Nephron progenitor cell (in vitro differentiated cells): ENCODE measurements around the gene PRR7.

Experiments
- DNase-seq: peaks from one replicate; pipeline ENCODE4 v3.0.0; 2021
- H3K27ac Mint-ChIP-seq: 2 replicates; pipeline ENCODE4 v1.8.0; 2021; ENCODE audit warnings: mild to moderate bottlenecking, moderate library complexity, mixed read lengths
- H3K27me3 Mint-ChIP-seq: 2 replicates; pipeline ENCODE4 v1.8.0; 2021; ENCODE audit warnings: mild to moderate bottlenecking, low read depth, mixed read lengths; ENCODE audit not compliant: poor library complexity
- H3K36me3 Mint-ChIP-seq: 2 replicates; pipeline ENCODE4 v1.8.0; 2021; ENCODE audit warnings: low read depth, mixed read lengths
- H3K4me1 Mint-ChIP-seq: 2 replicates; pipeline ENCODE4 v1.8.0; 2021; ENCODE audit warnings: mixed read lengths
- H3K4me3 Mint-ChIP-seq: 2 replicates; pipeline ENCODE4 v1.8.0; 2021; ENCODE audit warnings: mild to moderate bottlenecking, moderate library complexity, mixed read lengths
- H3K9me3 Mint-ChIP-seq: 2 replicates; pipeline ENCODE4 v1.8.0; 2021; ENCODE audit warnings: mild to moderate bottlenecking, moderate library complexity, mixed read lengths
- TF ChIP-seq, protein P1 (sequence below): fragments of 200-600 bp; sonication (generic); IDR thresholded peaks from 2 replicates; pipeline ENCODE4 v1.5.0; 2021; ENCODE audit warnings: antibody characterized with exemption

PRR7 gene

DNA sequence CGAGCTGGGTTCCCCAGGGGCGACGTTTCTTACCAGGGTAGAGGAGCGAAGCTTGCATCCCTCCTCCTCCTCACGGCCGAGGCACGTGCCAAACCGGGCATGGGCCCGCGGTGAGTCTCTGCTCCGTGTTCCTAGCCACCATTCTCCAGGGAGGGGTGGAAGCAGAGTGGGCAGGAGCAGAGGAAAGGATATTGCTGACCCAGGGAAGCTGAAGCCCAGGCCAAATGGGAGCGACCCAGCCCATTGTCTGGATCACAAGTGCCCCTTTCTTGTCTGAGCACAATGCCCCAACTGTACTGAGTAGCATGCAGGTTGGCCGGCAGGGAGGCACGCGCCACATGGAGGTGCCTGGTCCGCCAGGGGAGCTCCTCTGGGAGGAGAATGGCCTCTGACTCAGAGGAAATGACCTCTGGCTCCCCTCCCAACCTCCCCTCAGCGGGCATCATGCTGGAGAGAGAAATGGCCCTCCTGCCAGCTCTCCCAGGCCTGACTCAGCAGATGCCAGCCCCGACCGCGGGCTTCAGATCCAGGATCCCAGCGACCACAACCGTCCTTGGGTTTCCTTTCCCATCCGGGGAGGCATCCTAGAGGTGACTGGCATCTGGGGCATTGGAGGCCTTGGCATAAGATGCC is 1.1 kb downstream of the PRR7 start:
- Mint-ChIP-seq H3K27ac (no peak overlapping the region), H3K4me1 (peaks cover 49% of the 10 kb centered on the region), H3K4me3 (peak overlapping the region; percentile 66), H3K36me3 (peaks cover 5% of the 10 kb centered on the region), H3K27me3 (peaks cover 9% of the 10 kb centered on the region), H3K9me3 (no peaks in the 10 kb centered on the region)
- peak; percentile 50 for DNase-seq
- TF ChIP-seq, protein P1, sequence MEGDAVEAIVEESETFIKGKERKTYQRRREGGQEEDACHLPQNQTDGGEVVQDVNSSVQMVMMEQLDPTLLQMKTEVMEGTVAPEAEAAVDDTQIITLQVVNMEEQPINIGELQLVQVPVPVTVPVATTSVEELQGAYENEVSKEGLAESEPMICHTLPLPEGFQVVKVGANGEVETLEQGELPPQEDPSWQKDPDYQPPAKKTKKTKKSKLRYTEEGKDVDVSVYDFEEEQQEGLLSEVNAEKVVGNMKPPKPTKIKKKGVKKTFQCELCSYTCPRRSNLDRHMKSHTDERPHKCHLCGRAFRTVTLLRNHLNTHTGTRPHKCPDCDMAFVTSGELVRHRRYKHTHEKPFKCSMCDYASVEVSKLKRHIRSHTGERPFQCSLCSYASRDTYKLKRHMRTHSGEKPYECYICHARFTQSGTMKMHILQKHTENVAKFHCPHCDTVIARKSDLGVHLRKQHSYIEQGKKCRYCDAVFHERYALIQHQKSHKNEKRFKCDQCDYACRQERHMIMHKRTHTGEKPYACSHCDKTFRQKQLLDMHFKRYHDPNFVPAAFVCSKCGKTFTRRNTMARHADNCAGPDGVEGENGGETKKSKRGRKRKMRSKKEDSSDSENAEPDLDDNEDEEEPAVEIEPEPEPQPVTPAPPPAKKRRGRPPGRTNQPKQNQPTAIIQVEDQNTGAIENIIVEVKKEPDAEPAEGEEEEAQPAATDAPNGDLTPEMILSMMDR = no peak

DNA sequence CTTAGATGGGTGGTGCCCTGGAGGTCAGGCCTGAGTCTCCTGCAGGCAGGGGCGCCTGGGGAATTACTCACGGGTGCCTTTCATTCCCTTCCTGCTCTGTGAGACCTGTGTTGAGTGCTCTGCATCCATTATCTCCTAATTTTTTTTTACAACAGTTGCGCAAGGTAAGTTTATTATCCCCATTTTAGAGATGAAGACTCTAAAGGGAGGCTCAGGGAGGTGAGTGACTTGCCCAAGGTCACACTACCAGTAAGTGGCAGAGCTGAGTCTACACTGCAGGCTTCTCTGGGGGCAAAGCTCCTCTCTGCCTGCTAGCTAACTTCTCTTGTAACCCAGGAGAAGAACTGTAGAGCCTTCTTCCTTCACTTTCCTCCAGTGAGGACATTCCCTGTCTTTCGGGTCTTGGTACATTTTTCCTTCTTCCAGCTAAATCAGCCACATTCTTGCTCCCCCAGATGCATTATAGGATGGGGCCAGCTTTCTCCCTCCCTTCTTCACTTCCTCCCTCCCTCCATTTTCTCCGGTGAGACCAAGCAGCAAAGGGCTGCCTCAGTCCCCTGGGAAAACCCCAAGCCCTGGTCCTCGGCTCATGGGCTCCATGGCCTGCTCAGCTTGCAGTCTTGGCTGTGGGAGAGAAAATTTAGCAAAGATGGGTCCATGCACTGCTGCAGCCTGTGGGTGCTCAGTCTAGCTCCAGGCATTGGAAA is 1.8 kb downstream of the PRR7 start:
- H3K36me3 Mint-ChIP-seq = peaks cover 5% of the 10 kb centered on the region
- DNase-seq = no peak
- TF ChIP-seq, protein P1 = no peak
- H3K27me3 Mint-ChIP-seq = peaks cover 9% of the 10 kb centered on the region
- peak overlapping the region; percentile 66 for H3K4me3 Mint-ChIP-seq
- peaks cover 54% of the 10 kb centered on the region for H3K4me1 Mint-ChIP-seq
- no peaks in the 10 kb centered on the region for H3K9me3 Mint-ChIP-seq
- peak overlapping the region; percentile 93 for H3K27ac Mint-ChIP-seq

DNA sequence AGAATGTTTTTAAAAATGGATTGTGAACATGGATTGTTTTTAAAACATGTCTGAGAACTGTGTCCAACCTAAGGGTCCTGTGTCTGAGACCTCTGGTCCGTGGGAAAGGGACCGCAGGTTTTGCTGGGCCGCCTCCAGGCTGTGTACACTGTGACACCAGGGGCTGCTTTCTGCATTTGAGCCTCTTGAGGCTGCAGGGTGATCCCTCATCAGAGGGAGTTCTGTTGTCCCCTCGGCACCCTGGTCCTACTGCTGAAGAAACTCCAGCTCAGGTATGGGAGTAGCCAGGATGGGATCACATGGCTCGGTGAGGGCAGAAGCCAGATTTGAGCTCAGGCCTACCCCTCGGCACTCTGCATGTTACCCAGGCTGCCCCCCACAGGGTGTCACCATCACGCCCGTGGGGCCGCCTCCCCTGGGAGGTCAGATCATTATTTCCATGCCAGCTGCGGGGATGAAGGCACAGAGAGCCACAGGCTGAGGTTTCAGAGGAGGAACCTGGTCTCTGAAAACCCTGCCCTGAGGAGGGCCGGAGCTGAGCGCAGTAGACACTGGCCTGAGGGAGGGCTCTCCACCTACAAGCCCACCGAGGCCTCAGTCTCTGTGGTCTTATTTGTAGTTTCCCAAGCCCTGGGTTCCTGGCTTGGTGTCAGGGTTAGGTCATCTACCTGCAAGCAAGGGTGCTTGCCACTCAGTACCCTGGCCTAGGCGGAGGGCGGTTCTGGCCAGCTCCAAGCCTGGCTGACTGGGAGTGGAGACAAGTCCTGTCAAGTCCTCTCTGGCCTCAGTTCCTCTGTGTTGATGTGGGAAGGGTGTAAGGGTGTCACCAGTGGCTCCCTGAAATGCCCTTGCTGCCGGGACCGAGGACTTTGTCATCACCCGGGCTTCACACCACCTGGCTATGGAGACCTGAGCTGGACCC is 2.8 kb downstream of the PRR7 start:
- peaks cover 5% of the 10 kb centered on the region for H3K36me3 Mint-ChIP-seq
- peaks cover 13% of the 10 kb centered on the region for H3K27me3 Mint-ChIP-seq
- peak overlapping the region; percentile 66 for H3K4me3 Mint-ChIP-seq
- DNase-seq = no peak
- H3K27ac Mint-ChIP-seq = no peak overlapping the region
- H3K9me3 Mint-ChIP-seq = no peaks in the 10 kb centered on the region
- peaks cover 52% of the 10 kb centered on the region for H3K4me1 Mint-ChIP-seq
- TF ChIP-seq, protein P1 = no peak

DNA sequence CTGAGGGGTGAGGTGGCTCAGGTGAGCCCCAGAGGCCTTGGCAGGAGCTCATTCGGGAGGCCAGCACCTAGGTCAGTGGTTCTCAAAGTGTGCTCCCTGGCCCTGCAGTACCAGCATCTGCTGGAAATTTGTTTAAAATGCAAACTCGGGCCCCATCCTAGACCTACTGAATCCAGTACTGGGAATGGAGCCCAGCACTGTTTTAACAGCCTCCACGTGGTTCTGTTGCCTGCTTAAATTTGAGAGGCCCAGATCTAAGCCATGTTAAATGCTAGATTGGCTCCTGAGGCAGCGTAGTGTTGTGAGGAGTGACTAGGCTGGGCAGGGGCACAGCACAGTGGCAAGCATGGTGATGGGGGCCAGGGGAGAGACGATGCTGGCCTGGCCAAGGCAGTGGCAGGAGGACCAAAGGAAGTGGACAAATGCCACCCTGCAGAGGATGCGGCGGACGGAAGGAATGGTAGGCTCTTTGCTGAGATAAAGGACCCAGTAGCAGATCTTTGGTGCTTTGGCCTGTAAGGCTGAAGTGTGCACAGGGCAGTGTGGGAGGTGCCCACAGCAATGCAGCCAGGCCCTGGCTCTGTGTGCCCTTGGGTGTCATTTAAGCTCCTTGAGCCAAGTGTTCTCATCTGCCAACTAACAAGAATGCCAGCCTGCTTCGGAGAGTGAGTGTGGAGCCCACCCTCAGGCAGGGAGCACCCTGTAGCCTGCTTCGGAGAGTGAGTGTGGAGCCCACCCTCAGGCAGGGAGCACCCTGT is 4.2 kb downstream of the PRR7 start:
- DNase-seq = no peak
- peaks cover 13% of the 10 kb centered on the region for H3K27me3 Mint-ChIP-seq
- H3K27ac Mint-ChIP-seq = no peak overlapping the region
- H3K36me3 Mint-ChIP-seq = peaks cover 5% of the 10 kb centered on the region
- TF ChIP-seq, protein P1 = no peak
- H3K4me3 Mint-ChIP-seq = no peak overlapping the region
- no peaks in the 10 kb centered on the region for H3K9me3 Mint-ChIP-seq
- H3K4me1 Mint-ChIP-seq = peaks cover 37% of the 10 kb centered on the region

DNA sequence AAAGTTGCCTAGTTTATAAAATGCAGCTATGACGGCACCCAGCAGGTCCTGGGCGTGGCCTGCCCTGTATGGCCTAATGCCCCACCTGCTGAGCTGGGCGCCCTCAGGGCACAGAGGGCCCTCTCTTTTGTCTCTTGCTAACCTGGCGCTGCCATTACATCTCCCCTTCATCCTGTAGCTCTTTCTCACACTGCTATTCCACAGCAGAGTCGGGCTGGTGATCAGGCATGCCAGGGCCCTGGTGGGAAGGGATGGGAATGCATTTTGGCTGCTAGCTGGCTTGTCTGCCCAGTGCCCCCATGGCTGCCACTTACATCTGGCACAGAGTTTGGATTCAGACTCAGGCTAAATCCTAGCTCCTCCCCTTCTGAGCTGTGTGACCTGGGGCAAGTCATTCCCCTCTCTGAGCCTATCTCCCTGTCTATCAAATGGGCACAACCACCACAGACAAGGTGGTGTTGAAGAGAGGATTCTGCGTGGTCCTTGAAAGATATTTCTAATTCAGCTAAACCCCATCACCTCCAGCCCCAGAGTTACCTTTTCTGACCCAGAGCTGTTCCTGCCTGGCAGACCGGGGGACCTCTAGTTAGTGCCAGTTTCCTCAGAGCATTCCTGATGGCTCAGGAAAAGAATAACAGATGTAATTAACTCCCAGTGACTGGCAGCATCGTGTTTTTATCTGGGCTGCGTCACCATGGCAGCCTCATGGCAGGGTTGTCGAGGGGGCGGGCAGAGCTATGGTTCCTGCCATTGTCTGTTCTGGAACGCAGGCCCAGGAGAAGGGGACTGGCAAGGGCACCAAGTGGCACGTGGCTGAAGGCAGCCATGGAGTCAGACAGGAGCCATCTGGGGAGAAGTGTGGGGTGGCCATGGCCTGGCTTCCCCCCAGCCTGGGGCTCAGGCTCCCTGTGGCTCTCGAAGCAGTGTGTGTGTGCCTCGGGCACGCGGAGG is 6.3 kb downstream of the PRR7 start:
- Mint-ChIP-seq H3K27ac (no peak overlapping the region), H3K4me1 (peaks cover 47% of the 10 kb centered on the region), H3K36me3 (peaks cover 17% of the 10 kb centered on the region), H3K4me3 (peak overlapping the region; percentile 87), H3K27me3 (peaks cover 13% of the 10 kb centered on the region), H3K9me3 (no peaks in the 10 kb centered on the region)
- no peak for DNase-seq
- TF ChIP-seq, protein P1 = no peak
